ENCODE data around the gene YARS1. TPM values are rescaled to one million over a fixed set of nuclear protein-coding genes. Genes with fewer than 3 reads are reported as not detected.
"Not testable (repeated sequence)": the region's sequence is repeated elsewhere in the genome, so short reads cannot be mapped to it uniquely, and the experiment has no call there.

The YARS1 gene
- total RNA-seq, 1 donor from 2014 or later, result 43.4 TPM

GRCh38 chr1:32816676-32817158 is 441 bp downstream of the YARS1 start:
- no peak for DNase-seq

GRCh38 chr1:32813941-32814739 is 3.0 kb downstream of the YARS1 start:
- no peak for DNase-seq

GRCh38 chr1:32811917-32812316 is 5.2 kb downstream of the YARS1 start:
- DNase-seq, result no peak

GRCh38 chr1:32811265-32811664 is 5.9 kb downstream of the YARS1 start:
- DNase-seq, result no peak

- no peak for DNase-seq
Observed at GRCh38 chr1:32810358-32810757, 6.8 kb downstream of the YARS1 start.

GRCh38 chr1:32808580-32808979 is 8.6 kb downstream of the YARS1 start:
- DNase-seq, result no peak

GRCh38 chr1:32806910-32807523 is 10.1 kb downstream of the YARS1 start:
- no peak for DNase-seq

GRCh38 chr1:32806290-32806689 is 10.9 kb downstream of the YARS1 start:
- no peak for DNase-seq

- not testable (repeated sequence) for DNase-seq
Observed at GRCh38 chr1:32804460-32804859, 12.7 kb downstream of the YARS1 start.

- no peak for DNase-seq
Observed at GRCh38 chr1:32801096-32801715, 16.0 kb downstream of the YARS1 start.

GRCh38 chr1:32798679-32799416 is 18.3 kb downstream of the YARS1 start:
- DNase-seq, result no peak

GRCh38 chr1:32798191-32798590 is 19.0 kb downstream of the YARS1 start:
- DNase-seq, result no peak

- no peak for DNase-seq
Observed at GRCh38 chr1:32797456-32797855, 19.7 kb downstream of the YARS1 start.

GRCh38 chr1:32795763-32796162 is 21.4 kb downstream of the YARS1 start:
- DNase-seq, result not testable (repeated sequence)

- DNase-seq, result no peak
Observed at GRCh38 chr1:32791881-32792280, 25.3 kb downstream of the YARS1 start.

- DNase-seq, result not testable (repeated sequence)
Observed at GRCh38 chr1:32789356-32789755, 27.8 kb downstream of the YARS1 start.

- DNase-seq, result no peak
Observed at GRCh38 chr1:32786856-32787255, 30.3 kb downstream of the YARS1 start.

GRCh38 chr1:32784817-32785216 is 32.3 kb downstream of the YARS1 start:
- DNase-seq, result no peak

GRCh38 chr1:32783851-32784250 is 33.3 kb downstream of the YARS1 start:
- no peak for DNase-seq

- no peak for DNase-seq
Observed at GRCh38 chr1:32782086-32782485, 35.1 kb downstream of the YARS1 start.

- no peak for DNase-seq
Observed at GRCh38 chr1:32780628-32781234, 36.4 kb downstream of the YARS1 start.

- no peak for DNase-seq
Observed at GRCh38 chr1:32780005-32780404, 37.2 kb downstream of the YARS1 start.
